Epidermal melanocyte (primary cell): Measurements from ENCODE around the gene TBC1D2B.
A peak's percentile ranks its signal among the peaks of the same experiment; 100 is the strongest.
"Not testable (repeated sequence)": the region's sequence is repeated elsewhere in the genome, so short reads cannot be mapped to it uniquely, and the experiment has no call there.

ENCODE experiments used
- DNase-seq: peaks from one replicate; pipeline ENCODE4 v3.0.0; 2011; ENCODE audit warnings: low spot score; ENCODE audit not compliant: insufficient read length

TBC1D2B gene

DNA sequence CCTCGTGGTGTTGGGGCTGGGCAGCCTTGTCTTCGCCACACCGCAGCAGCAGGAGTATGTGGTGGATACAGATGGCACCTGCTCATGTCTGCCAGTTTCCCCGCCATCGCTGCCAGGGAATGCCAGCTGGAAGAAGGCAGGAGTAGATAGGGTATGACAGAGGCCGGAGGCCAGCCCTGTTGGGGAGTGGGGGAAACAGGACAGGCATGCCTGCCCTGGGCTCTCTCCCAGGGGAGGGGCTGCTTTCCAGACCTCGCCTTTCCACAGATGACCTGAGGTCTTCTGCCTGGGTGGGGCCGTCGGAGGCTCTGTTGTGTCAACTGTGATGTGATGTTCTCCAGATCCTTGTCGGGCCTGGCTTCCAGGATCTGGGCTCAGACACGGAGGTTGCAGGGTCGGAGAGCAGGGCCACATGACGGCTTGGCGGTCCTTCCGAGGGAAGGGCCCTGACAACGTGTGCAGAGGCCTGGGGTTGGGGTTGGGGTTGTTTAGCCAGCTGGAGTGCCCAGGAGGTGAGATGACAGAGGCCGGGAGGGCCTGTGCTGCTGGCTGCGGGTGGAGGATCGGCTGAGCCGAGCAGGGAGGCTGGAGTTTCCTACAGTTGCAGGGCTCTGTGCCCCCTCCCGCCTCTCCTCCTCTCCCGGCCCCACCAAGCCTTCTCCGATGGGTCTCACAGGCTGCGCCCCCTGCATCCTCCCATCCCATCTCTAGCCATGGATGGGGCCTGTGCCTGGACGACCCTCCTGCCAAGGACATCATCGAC is 102.0 kb downstream of the TBC1D2B start:
- DNase-seq, result no peak

GRCh38 chr15:77974416-77975331 is 102.8 kb downstream of the TBC1D2B start:
- DNase-seq, result no peak

- DNase-seq, result peak; percentile 17
Observed at GRCh38 chr15:77974098-77974414, 103.5 kb downstream of the TBC1D2B start.

GRCh38 chr15:77973273-77974097 is 104.0 kb downstream of the TBC1D2B start:
- DNase-seq, result not testable (repeated sequence)

GRCh38 chr15:77972706-77973105 is 104.8 kb downstream of the TBC1D2B start:
- not testable (repeated sequence) for DNase-seq

DNA sequence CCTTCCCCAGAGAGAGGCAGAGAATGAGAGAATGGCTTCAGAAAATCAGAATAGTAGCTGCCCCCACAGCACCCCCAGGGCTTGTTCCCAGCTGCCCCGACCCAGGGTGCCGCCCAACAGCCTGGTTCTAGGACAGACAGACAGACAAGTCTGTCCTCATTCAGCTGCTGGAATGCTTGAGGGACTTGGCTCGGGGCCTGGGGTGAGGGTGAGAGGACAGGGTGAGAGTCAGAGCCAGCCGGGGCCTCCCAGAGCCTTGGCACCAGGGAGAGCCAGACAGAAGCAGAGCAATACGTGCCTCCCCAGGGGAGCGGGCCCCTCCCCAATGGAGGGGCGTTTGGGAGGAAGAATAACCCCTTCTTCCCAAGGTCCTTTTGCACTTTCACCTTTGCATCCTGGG is 105.6 kb downstream of the TBC1D2B start:
- DNase-seq, result not testable (repeated sequence)

- DNase-seq, result not testable (repeated sequence)
Observed at GRCh38 chr15:77970813-77971360, 106.6 kb downstream of the TBC1D2B start.

- DNase-seq, result no peak
Observed at GRCh38 chr15:77969055-77969454, 108.5 kb downstream of the TBC1D2B start.

- DNase-seq, result no peak
Observed at GRCh38 chr15:77967798-77968197, 109.7 kb downstream of the TBC1D2B start.

DNA sequence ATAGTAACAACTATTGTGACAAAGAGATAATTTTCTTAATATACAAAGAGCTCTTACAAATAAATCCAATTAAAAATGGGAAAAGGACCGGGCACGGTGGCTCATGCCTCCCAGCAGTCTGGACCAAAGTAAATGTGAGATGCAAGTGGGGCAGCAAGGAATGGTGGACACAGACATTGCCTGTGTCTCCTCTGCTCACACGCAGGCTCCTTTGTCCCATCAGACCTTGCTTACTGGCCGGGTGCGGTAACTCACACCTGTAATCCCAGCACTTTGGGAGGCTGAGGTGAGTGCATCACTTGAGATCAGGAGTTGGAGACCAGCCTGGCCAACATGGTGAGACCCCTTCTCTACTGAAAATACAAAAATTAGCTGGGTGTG is 110.3 kb downstream of the TBC1D2B start:
- DNase-seq, result not testable (repeated sequence)

- peak; percentile 78 for DNase-seq
Observed at GRCh38 chr15:77966540-77967234, 110.8 kb downstream of the TBC1D2B start.

DNA sequence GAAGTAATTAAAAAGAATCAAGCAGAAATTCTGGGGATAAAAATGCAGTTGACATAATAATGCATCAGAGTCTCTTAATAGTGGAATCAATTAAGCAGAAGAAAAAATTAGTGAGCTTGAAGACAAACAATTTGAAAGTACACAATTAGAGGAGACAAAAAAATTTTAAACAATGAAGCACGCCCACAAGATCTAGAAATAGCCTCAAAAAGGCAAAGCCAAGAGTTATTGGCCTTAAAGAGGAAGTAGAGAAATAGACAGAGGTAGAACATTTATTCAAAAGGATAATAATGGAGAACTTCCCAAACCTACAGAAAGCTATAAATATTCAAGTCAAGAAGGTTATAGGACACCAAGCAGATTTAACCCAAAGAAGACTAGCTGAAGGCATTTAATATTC is 113.3 kb downstream of the TBC1D2B start:
- DNase-seq, result no peak

GRCh38 chr15:77959432-77959879 is 118.1 kb downstream of the TBC1D2B start:
- peak; percentile 88 for DNase-seq

- not testable (repeated sequence) for DNase-seq
Observed at GRCh38 chr15:77958716-77959431, 118.6 kb downstream of the TBC1D2B start.

DNA sequence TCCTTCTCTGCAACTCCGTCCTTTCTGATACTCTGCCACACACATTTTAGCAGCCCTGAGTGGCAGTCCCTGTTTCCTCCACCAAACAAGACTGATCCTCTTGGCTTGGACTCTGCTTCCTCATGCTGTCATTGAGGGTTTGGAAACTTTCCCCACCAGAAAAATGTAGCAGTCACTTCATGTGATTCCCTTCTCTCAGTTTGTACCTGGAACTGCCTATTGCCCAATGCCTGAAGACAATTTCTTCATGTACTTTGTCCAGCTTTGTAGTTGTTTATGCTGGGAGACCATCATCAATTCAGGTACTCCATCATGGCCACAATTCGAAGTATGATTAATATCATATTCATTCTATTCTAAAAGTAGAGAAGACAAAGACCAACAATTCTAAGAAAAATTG is 119.5 kb downstream of the TBC1D2B start:
- DNase-seq, result not testable (repeated sequence)

- DNase-seq, result not testable (repeated sequence)
Observed at GRCh38 chr15:77953926-77954325, 123.6 kb downstream of the TBC1D2B start.

- not testable (repeated sequence) for DNase-seq
Observed at GRCh38 chr15:77952928-77953446, 124.5 kb downstream of the TBC1D2B start.

DNA sequence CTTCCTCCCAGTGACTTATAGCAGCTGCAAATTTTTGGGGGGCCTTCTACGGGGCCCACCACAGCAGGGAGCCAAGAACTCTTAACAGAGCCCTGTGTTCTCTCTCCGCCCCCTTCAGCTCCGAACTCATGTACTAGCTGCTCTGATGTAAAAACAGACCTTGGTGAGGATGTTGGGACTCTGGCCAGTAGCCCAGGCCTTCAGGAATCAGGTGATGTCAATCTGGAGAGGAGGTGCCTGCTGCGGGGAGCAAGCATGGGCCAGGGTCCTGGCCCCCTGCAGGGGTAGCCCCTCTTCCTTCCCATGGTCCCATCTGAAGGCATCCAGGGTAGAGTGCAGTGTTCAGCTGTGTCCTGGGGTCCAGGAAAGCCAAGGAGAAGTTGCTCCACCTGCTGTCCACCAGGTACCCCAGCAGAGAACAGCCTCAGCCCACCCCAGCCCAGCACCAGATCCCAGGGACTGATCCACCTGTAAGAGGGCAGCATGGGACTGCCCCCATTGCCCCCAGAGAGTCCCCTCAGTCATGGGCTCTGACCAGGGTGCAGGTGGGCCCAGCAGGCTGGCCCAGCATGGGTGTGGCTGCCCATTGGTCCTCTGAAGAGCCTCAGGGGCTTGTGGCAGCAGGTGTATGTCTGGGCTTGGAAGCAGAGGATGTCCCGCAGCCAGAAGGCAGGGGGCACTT is 126.3 kb downstream of the TBC1D2B start:
- not testable (repeated sequence) for DNase-seq

DNA sequence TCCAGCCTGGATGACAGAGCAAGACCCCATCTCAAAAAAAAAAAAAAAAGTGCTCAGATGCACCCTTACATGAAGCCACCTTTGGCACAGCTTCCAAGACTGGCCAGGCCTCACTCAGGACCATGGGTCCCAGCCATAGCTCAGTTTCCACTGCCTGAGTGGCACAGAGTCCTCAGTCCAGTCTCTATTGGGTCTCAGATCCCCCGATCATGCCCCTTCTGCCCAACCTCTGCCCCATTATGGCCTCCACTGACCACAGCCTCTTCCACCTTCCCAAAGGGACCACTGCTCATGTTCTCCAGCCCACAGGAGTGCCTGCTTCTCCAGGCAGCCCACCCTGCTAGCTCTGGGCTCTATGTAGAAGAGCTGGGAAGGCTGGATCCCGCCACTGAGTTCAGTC is 127.0 kb downstream of the TBC1D2B start:
- DNase-seq, result not testable (repeated sequence)
